B cell (primary cell): ENCODE results near the gene FERD3L. TPM values are rescaled to one million over a fixed set of nuclear protein-coding genes. Genes with fewer than 3 reads are reported as not detected.

Experiments used
- ATAC-seq: fragments of 200-7000 bp; cut with Tn5 transposase; one replicate; pipeline ENCODE4 v1.10.0; 2021; ENCODE audit warnings: low read depth, mild to moderate bottlenecking, moderate number of reproducible peaks, moderate library complexity
- CTCF ChIA-PET: fragments of 350-600 bp; sonication (Branson Sonifier 250); formaldehyde crosslinking; loops from one replicate; lab custom pipeline; 2021; ENCODE audit warnings: antibody characterized with exemption, inconsistent platforms; lab: Charles Lee
- POLR2A ChIA-PET: fragments of 350-600 bp; sonication (Branson Sonifier 250); formaldehyde crosslinking; loops from one replicate; lab custom pipeline; 2021; ENCODE audit warnings: antibody characterized with exemption; lab: Charles Lee
- DNase-seq: peaks from one replicate; pipeline ENCODE4 v3.0.0; 2013
- H2AFZ ChIP-seq: 2 replicates; pipeline ENCODE4 v1.6.1; 2012; ENCODE audit warnings: mild to moderate bottlenecking, low read depth, low read length; ENCODE audit not compliant: insufficient read depth, poor library complexity, severe bottlenecking
- H3K27ac ChIP-seq, 2 donors: 1 replicate in 1 of 2; 2 replicates in 1 of 2; pipeline ENCODE4 v1.5.1; 2012 to 2013; ENCODE audit warnings: low read length in 2 of 2, mild to moderate bottlenecking in 2 of 2, moderate library complexity in 1 of 2
- H3K27me3 ChIP-seq, 4 experiments: fragments of 200-600 bp in 1 of 4; sonication (generic) in 1 of 4; replicated peaks in 1 of 4; 1 replicate in 2 of 4; 2 replicates in 2 of 4; pipeline versions ENCODE4 v1.6.1 to v1.7.0; 2013 to 2016; ENCODE audit warnings: low read length in 3 of 4, mild to moderate bottlenecking in 2 of 4, mixed read lengths in 1 of 4, moderate library complexity in 1 of 4; ENCODE audit not compliant: insufficient read depth in 4 of 4, control insufficient read depth in 3 of 4; ENCODE audit errors: control extremely low read depth in 1 of 4
- H3K36me3 ChIP-seq, 2 experiments: replicated peaks in 1 of 2; 1 replicate in 1 of 2; 2 replicates in 1 of 2; pipeline versions ENCODE4 v1.6.1 to v1.7.1; 2013; ENCODE audit warnings: low read length in 1 of 2; ENCODE audit not compliant: insufficient read depth in 2 of 2, control insufficient read depth in 1 of 2; ENCODE audit errors: control extremely low read depth in 1 of 2, extremely low read depth in 1 of 2
- H3K4me1 ChIP-seq, 2 donors: fragments of 200-600 bp in 1 of 2; sonication (generic) in 1 of 2; 1 replicate in 1 of 2; 2 replicates in 1 of 2; pipeline versions ENCODE4 v1.5.1 to v1.6.1; 2013 to 2017; ENCODE audit warnings: low read length in 2 of 2; ENCODE audit not compliant: control insufficient read depth in 2 of 2, insufficient read depth in 2 of 2
- H3K4me2 ChIP-seq: replicated peaks from 2 replicates; pipeline ENCODE3; 2012; ENCODE audit warnings: mild to moderate bottlenecking, low read depth, low read length; ENCODE audit not compliant: poor library complexity, severe bottlenecking
- H3K4me3 ChIP-seq, 5 experiments: fragments of 200-600 bp in 1 of 5; sonication (generic) in 1 of 5; 1 replicate in 3 of 5; 2 replicates in 2 of 5; pipeline versions ENCODE4 v1.5.1 to v1.7.0; 2011 to 2016; ENCODE audit warnings: low read length in 4 of 5, mild to moderate bottlenecking in 4 of 5, low read depth in 2 of 5, control low read depth in 1 of 5, moderate library complexity in 1 of 5; ENCODE audit not compliant: insufficient read depth in 1 of 5; ENCODE audit errors: control extremely low read depth in 1 of 5, extremely low read depth in 1 of 5
- H3K79me2 ChIP-seq: fragments of 200-600 bp; sonication (generic); one replicate; pipeline ENCODE4 v1.6.0; 2016; ENCODE audit warnings: low read length; ENCODE audit not compliant: control insufficient read depth, insufficient read depth
- H3K9ac ChIP-seq: fragments of 200-600 bp; sonication (generic); 2 replicates; pipeline ENCODE4 v1.6.1; 2017; ENCODE audit warnings: mild to moderate bottlenecking, low read length, moderate library complexity
- H3K9me3 ChIP-seq, 3 donors: one replicate each; pipeline versions ENCODE4 v1.6.1 to v1.7.1; 2013; ENCODE audit warnings: low read length in 2 of 3; ENCODE audit not compliant: control insufficient read depth in 2 of 3, insufficient read depth in 1 of 3; ENCODE audit errors: control extremely low read depth in 1 of 3
- H4K20me1 ChIP-seq: 2 replicates; pipeline ENCODE4 v1.6.0; 2012; ENCODE audit warnings: mild to moderate bottlenecking, low read length; ENCODE audit not compliant: insufficient read depth, control insufficient read depth, poor library complexity, severe bottlenecking
- H3K27ac Mint-ChIP-seq: one replicate; pipeline ENCODE4 v1.8.0; 2021; ENCODE audit warnings: mixed read lengths
- H3K27me3 Mint-ChIP-seq: one replicate; pipeline ENCODE4 v1.8.0; 2021; ENCODE audit warnings: mixed read lengths
- H3K4me1 Mint-ChIP-seq: one replicate; pipeline ENCODE4 v1.8.0; 2021; ENCODE audit warnings: mixed read lengths
- H3K4me3 Mint-ChIP-seq: one replicate; pipeline ENCODE4 v1.8.0; 2021; ENCODE audit warnings: mixed read lengths
- H3K9me3 Mint-ChIP-seq: one replicate; pipeline ENCODE4 v1.8.0; 2022; ENCODE audit warnings: mixed read lengths; ENCODE audit not compliant: insufficient read depth
- CTCF ChIP-seq: fragments of 200-600 bp; IDR thresholded peaks from one replicate; pipeline ENCODE4 v1.8.0; 2022; ENCODE audit warnings: antibody characterized with exemption, mild to moderate bottlenecking
- EZH2 ChIP-seq: IDR thresholded peaks from 2 replicates; pipeline ENCODE4 v1.6.1; 2012; ENCODE audit warnings: borderline replicate concordance, low read depth, mild to moderate bottlenecking, moderate library complexity, low read length; ENCODE audit not compliant: insufficient read depth, poor library complexity, severe bottlenecking
- WGBS: methylation state at CpG from one replicate; pipeline ENCODE4 v1.1.5; 2013; ENCODE audit warnings: missing lambda C conversion rate; ENCODE audit not compliant: insufficient coverage; 5-methylcytosine and 5-hydroxymethylcytosine counted together
- intact Hi-C: fragments of 100-400 bp; cut with micrococcal nuclease; formaldehyde crosslinking; loops from one replicate; pipeline ENCODE4 v1.10.0; 2022
- polyA plus RNA-seq: library from polyadenylated mRNA; depleted of rRNA; stranded (reverse); fragments of >200 nt; gene quantifications from 2 replicates; pipeline ENCODE4 v1.2.3, GENCODE V29; 2012
- total RNA-seq, 2 donors: library from RNA; stranded (reverse); fragments of 120-200 nt in 1 of 2; gene quantifications; 1 replicate in 1 of 2; 2 replicates in 1 of 2; pipeline versions ENCODE4 v1.2.3 to v1.2.4, GENCODE V29; 2013 to 2022

Gene FERD3L
- total and polyA plus RNA-seq, 2 donors (not counting 1 experiment from before 2014, with no cell fraction given) = not detected

GRCh38 chr7:19128856-19129255 is 16.4 kb downstream of the FERD3L start:
- WGBS = no CpG with 5 or more reads among the region's 1 CpG
- no peak overlapping the region for H3K4me3 Mint-ChIP-seq
- Histone ChIP-seq H2AFZ (no peak overlapping the region), H3K36me3 (no peaks in the 10 kb centered on the region), H4K20me1 (no peaks in the 10 kb centered on the region), H3K4me1 (no peaks in the 10 kb centered on the region), H3K4me3 (no peak overlapping the region), H3K79me2 (no peaks in the 10 kb centered on the region), H3K9me3 (no peaks in the 10 kb centered on the region), H3K27ac (no peak overlapping the region), H3K4me2 (no peak overlapping the region), H3K27me3 (peaks cover 0 to 7% (median 2%) of the 10 kb centered on the region in 4 experiments), H3K9ac (no peak overlapping the region)
- no peak for DNase-seq
- no peak overlapping the region for H3K27ac Mint-ChIP-seq
- POLR2A ChIA-PET = no interaction called here
- no peak for ATAC-seq
- H3K4me1 Mint-ChIP-seq = no peaks in the 10 kb centered on the region
- no peak for TF ChIP-seq CTCF
- no peak for TF ChIP-seq EZH2
- intact Hi-C loops = no loop called here
- peaks cover 32% of the 10 kb centered on the region for H3K27me3 Mint-ChIP-seq
- CTCF ChIA-PET = no interaction called here
- H3K9me3 Mint-ChIP-seq = no peaks in the 10 kb centered on the region

- TF ChIP-seq EZH2 (no peak), CTCF (no peak)
- ChIA-PET POLR2A (no interaction called here), CTCF (no interaction called here)
- H3K27me3 Mint-ChIP-seq = peaks cover 57% of the 10 kb centered on the region
- peaks cover 0 to 33% (median 29%) of the 10 kb centered on the region in 4 experiments for H3K27me3 ChIP-seq
- H4K20me1 ChIP-seq = no peaks in the 10 kb centered on the region
- DNase-seq (no peak), ATAC-seq (no peak)
- WGBS = no CpG with 5 or more reads among the region's 2 CpGs
- H3K9ac ChIP-seq = no peak overlapping the region
- peaks cover 0 to 4% (median 0%) of the 10 kb centered on the region in 3 donors for H3K9me3 ChIP-seq
- intact Hi-C loops = loop anchor here (5.0 kb wide), 1 partner anchor 545 kb away; no protein-coding TSS in a partner anchor
- no peak overlapping the region for H3K4me3 ChIP-seq
- no peak overlapping the region for H3K27ac ChIP-seq
- H3K36me3 ChIP-seq = no peaks in the 10 kb centered on the region
- no peak overlapping the region for H2AFZ ChIP-seq
- H3K4me2 ChIP-seq = no peak overlapping the region
- H3K4me1 Mint-ChIP-seq = peaks cover 11% of the 10 kb centered on the region
- peaks cover 11 to 18% of the 10 kb centered on the region in 2 donors for H3K4me1 ChIP-seq
- no peak overlapping the region for H3K4me3 Mint-ChIP-seq
- H3K79me2 ChIP-seq = no peaks in the 10 kb centered on the region
- H3K27ac Mint-ChIP-seq = no peak overlapping the region
- H3K9me3 Mint-ChIP-seq = no peaks in the 10 kb centered on the region
Observed at GRCh38 chr7:19121977-19122588, 23.1 kb downstream of the FERD3L start.
